Left ventricle myocardium superior (tissue), 1 donor: ENCODE measurements around the gene SYTL1. TPM values are rescaled to one million over a fixed set of nuclear protein-coding genes. Genes with fewer than 3 reads are reported as not detected.

ENCODE experiments used
- ATAC-seq: fragments of 200-7000 bp; cut with Tn5 transposase; one replicate; pipeline ENCODE4 v1.9.1; 2020; ENCODE audit warnings: mild to moderate bottlenecking, moderate library complexity
- DNase-seq: peaks from one replicate; pipeline ENCODE4 v3.0.0-alpha.2; 2020
- intact Hi-C: fragments of 100-400 bp; cut with micrococcal nuclease; formaldehyde crosslinking; loops from one replicate; pipeline ENCODE4 v1.11.0; 2022
- total RNA-seq: library from RNA; stranded (reverse); fragmentation: NEBNext Ultra II Directional; extraction: Animal tissue kit (Norgen Biotek cat#: 25700); gene quantifications from one replicate; pipeline ENCODE4 v1.2.1, GENCODE V29; 2021
- donor health status: DM: no; HTN: yes; CAD: no; lungs with severe emphysema.

The SYTL1 gene
- total RNA-seq, 1 donor from 2014 or later, result 1.1 TPM

GRCh38 chr1:27358038-27358927 lies 16.5 kb downstream of the SYTL1 start:
- ATAC-seq, result no peak
- intact Hi-C loops, result no loop called here
- DNase-seq, result no peak

DNA sequence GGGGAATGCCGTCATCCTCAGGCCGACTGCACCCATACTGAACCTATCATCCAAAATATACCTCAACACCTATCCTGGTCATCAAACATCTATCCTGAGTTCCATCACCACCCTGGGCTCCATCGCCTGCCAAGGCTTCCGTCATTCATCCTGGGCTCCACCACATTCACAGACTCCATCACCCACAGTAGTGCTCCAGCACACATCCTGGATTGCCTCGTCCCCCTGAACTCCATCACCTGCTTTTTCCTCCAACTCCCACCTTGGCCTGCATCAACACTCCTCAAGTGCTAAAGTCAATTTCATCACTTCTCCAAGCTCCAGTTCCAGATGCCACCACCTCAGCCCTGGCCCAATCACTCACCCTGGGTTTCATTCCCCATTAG lies 17.1 kb downstream of the SYTL1 start:
- intact Hi-C loops, result no loop called here
- ATAC-seq, result no peak

GRCh38 chr1:27359822-27360158 lies 18.0 kb downstream of the SYTL1 start:
- DNase-seq (no peak), ATAC-seq (no peak)
- intact Hi-C loops, result no loop called here

More for the DNA sequence above, 17.1 kb downstream of the SYTL1 start:
- no peak for DNase-seq

- DNase-seq, result peak; percentile 72
- intact Hi-C loops, result no loop called here
- peak; percentile 6 for ATAC-seq
Observed at GRCh38 chr1:27360159-27361043, 18.6 kb downstream of the SYTL1 start.

GRCh38 chr1:27361044-27361402 lies 19.2 kb downstream of the SYTL1 start:
- DNase-seq (no peak), ATAC-seq (no peak)
- intact Hi-C loops, result no loop called here

DNA sequence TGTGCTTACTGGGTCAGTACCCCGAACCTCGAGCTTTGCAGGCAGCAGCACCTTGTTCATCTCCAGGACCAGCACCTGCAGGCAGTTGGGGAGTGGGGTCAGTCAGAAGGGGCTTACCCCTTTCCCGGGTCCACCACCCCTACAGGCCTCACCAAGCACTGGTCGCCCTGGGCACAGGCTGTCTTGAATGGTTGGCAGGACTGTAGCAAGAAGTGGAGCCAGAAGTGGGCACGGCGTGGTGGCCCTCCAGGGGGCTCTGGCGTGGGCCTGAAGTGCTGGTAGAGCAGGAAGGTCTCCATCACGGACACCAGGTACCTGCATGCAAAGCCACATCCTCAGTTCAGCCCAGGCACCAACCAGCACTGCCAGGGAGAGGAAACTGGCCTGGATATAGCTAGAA lies 19.7 kb downstream of the SYTL1 start:
- DNase-seq, result no peak
- intact Hi-C loops, result no loop called here
- no peak for ATAC-seq

DNA sequence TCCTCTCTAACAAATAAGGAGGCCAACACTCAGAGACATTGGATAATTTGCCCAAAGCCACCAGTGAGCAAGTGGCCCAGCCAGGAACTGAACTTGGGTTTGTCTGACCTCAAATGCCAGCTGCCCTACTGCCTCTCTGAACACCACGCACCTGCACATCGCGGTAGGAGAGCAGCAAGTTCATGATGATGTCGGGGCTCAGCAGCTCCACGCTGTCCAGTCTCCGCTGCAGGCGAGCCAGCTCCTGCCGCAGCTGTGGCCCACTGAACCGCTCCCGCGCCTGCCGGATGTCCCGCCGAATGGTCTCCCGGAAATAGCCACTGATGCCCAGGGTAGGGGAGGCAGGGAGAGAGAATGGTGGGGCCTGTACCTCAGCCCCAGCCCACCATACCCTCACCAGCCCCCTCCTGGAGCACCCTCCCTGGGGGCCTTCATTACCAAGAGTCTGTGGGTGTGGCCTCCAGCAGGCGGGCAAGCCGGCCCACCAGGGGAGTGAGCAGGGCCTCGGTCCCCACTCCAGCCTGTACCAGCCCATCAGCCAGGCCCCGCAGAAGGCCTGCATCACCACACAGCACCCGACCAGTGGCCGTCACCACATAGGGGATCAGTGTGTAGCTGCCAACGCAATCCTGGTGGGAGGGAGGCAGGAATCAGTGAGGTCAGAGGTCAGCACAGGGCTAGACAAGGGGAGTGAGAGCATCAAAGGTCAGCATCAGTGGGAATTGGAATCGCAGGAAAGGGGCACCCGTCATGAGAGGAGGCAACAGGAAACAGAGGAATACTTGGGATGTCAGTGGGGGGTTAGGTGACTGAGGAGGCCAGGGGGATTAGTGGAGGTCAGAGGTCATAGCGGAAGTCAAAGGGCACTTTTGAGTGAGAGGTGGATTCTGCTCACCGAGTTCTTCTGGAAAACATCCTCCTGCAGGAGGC lies 22.2 kb downstream of the SYTL1 start:
- no peak for ATAC-seq
- DNase-seq, result no peak
- intact Hi-C loops, result no loop called here

DNA sequence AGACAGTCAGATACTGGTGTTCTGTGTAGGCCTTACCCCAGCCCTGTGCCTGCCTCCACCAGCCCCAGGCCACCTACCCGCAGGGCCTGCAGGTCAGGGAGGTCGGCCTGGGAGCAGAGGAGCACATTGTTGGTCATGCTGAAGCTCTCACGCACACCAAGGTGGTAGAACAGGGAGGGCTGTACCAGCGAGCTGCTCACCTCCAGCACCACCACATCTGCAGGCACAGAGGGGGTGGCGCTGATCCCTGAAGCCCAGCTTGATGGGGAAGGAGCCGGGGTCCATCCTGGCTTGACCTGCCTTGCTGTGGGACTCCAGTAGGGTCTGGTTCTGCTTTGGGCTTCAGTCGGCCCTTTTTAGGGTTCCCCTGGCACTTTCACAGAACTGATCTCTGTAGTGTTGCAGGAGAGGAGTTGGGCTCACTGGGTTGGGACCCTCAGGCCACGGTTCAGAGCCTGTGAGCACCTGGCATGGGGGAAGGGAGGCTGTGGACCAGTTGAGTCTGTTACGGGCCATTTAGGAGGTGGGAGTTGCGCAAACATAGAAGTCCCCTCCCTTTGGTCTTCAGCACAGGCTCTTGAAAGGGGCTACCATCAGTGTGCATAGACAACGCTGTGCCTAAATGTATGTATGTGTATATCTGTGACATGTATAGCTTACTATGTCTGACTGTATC lies 23.0 kb downstream of the SYTL1 start:
- DNase-seq (no peak), ATAC-seq (no peak)
- intact Hi-C loops, result no loop called here

DNA sequence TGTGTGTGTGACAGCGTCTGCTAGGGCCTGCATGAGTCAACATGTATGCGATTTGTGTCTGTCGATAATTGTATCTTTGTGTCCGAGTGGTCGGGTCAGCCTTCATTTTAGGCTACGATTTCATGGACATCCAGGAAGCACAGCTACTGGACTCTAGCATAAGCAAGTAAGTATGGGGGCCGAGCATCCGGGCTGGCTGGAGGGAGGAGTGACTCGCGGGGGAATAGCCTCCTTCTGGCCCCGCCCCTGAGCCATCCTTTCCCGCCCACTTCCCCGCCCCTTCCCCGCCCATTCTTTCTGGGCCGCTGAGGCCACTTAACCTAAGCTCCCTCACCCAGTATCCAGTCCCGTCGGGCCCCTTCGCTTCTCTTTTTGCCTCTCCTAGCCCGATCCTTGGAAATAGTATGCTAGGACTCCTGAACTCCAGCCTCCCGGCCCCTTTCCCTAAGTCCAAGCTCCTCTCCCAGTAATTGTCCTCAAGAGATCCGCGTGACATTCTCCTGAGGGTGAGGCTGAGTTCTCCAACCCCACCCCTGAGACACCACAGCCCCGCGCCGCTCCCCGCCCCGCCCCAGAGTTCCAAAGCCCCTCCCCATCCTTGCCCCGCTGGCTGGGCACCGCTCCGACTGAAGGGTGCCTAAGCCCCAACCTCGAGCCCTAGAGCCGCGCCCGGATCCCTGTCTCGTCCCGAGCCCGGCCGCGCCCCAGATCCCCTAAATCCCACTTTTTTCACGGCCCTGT lies 23.7 kb downstream of the SYTL1 start:
- intact Hi-C loops, result no loop called here
- peak; percentile 92 for DNase-seq
- ATAC-seq, result peak; percentile 79

DNA sequence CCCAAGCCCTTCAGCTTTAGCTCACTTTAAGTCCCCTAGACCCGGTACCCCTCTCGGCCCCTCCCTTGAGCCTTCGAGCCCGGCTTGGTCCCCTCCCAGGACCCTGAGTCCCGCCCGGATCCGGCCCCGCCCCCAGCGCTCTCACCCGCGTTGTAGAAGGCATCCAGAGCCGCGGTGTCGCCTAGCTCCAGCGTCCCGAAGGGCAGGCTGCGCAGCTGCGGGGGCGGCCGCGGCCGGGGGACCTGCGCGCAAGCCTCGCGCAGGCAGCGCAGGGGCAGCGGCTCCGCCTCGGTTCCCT lies 24.2 kb downstream of the SYTL1 start:
- peak; percentile 75 for ATAC-seq
- intact Hi-C loops, result no loop called here
- DNase-seq, result peak; percentile 96

GRCh38 chr1:27366411-27367159 lies 24.8 kb downstream of the SYTL1 start, which contains the start of gene MAP3K6:
Gene MAP3K6 (minus strand): TSS chr1:27366961. CDS start chr1:27366597, 364 bp downstream.
- intact Hi-C loops, result no loop called here
- ATAC-seq, result peak; percentile 80
- peak; percentile 95 for DNase-seq

- no peak for DNase-seq
- intact Hi-C loops, result no loop called here
- ATAC-seq, result no peak
Observed at GRCh38 chr1:27367160-27367650, 25.4 kb downstream of the SYTL1 start.

- DNase-seq (no peak), ATAC-seq (no peak)
- intact Hi-C loops, result no loop called here
Observed at GRCh38 chr1:27368869-27369582, 27.2 kb downstream of the SYTL1 start.

GRCh38 chr1:27372022-27372807 lies 30.4 kb downstream of the SYTL1 start:
- ATAC-seq (no peak), DNase-seq (no peak)
- intact Hi-C loops, result no loop called here

DNA sequence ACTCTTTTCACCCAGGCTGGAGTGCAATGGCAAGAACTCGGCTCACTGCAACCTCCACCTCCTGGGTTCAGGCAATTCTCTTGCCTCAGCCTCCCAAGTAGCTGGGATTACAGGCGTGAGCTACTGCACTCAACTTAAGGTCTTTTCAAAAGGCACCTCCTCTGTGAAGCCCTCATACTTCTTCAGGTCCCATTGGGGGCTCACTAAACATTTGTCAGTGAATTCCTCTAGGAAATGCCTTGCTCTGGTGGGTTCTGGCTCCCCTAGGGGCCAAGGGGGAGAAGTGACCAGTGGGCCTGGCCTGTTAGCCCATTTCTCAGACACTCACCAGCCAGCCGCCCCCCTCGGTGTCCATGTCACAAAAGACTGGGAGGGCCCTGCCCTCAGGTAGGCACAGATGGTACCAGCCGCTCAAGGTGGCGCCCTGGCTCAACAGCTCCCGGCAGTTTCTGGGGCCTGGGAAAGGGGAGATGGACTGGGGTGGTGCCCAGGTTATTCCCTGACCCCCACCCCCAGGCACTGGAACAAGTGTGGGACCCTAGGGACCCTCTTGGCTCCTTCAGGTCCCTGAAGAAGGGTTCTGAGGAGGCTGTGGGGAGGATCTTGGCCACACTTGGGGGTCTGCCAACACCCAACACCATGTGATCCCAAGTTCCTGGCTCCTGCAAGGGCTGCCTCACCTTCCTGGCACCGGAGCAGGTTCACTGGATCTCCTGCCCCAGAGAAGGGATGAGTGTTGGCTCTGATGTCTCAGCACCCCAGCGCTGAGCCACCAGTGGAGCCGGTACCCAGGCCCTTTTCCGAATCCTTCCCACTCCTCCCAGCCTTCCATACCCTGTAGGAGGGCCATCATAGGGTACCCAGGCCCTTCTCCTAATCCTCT lies 31.2 kb downstream of the SYTL1 start:
- ATAC-seq (no peak), DNase-seq (no peak)
- intact Hi-C loops, result no loop called here
